HG02885 (cell line): Measurements from ENCODE around the gene RGS7.
"Not testable (repeated sequence)": the region's sequence is repeated elsewhere in the genome, so short reads cannot be mapped to it uniquely, and the experiment has no call there.

ENCODE experiments used
- ATAC-seq: cut with Tn5 transposase; IDR thresholded peaks from one replicate; pipeline ENCODE4 v1.9.1; 2021; ENCODE audit warnings: mild to moderate bottlenecking; ENCODE audit not compliant: unreplicated experiment, poor library complexity

Gene RGS7

DNA sequence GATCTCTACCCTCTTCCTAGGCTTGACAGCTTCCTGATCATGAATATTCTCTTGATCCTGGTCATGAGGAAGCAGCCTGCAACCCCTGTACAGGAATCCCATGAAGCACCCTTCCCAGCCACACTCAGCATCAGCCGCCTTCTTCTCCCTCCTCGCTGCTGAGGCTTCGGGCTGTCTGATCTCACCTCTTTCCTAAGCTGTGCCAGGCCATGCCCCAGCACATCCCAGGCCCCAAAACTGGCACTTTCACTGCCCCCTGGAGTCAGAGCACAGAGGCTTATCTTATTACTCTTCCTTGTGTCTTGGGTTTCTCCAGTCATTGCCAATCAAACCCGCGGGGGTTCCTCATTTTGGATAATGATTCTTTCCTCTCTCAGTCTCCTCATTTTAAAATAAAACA is 259.5 kb downstream of the RGS7 start:
- ATAC-seq = no peak

- no peak for ATAC-seq
Observed at GRCh38 chr1:241096982-241097381, 260.0 kb downstream of the RGS7 start.

GRCh38 chr1:241095847-241096246 is 261.2 kb downstream of the RGS7 start:
- no peak for ATAC-seq

GRCh38 chr1:241090798-241091197 is 266.2 kb downstream of the RGS7 start:
- no peak for ATAC-seq

GRCh38 chr1:241089066-241089465 is 267.9 kb downstream of the RGS7 start:
- ATAC-seq = not testable (repeated sequence)

DNA sequence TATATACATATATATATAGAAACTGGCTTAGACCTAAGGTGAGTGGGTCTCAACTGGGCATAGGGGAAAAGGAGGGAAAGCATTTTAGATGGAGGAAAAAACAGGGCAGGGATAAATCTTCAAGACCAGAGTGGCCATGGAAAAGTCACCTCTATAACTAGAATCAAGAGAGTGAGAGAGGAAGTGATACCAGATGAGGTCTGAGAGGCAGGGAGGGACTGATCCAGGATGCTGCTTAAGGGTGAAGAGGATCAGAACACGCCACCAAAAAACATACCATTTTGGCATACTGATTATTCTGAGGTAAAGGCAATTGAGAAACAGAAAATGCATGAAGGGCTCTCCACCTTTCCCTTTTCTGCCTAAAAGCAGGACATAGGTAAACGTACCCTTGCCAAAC is 268.9 kb downstream of the RGS7 start:
- peak; percentile 61 for ATAC-seq

DNA sequence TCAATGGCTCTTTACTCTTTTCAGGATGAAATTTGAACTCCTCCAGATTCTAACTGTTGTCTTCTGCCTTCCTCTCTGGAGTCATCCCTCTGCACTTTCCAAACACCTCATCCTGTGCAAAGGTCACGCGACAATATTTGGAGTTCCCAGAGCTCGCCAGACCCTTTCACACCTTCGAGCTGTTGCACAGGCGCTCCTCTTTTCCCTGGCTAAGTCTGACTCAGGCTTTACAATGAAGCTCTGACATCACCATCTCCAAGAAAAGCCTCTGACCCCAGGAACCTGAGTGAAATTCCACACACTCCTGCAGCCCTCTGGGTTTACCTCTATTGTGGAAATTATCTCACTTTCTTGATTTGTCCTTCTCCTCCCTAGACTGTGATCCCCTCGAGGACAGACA is 270.3 kb downstream of the RGS7 start:
- ATAC-seq = no peak

- ATAC-seq = no peak
Observed at GRCh38 chr1:241083285-241083684, 273.7 kb downstream of the RGS7 start.

DNA sequence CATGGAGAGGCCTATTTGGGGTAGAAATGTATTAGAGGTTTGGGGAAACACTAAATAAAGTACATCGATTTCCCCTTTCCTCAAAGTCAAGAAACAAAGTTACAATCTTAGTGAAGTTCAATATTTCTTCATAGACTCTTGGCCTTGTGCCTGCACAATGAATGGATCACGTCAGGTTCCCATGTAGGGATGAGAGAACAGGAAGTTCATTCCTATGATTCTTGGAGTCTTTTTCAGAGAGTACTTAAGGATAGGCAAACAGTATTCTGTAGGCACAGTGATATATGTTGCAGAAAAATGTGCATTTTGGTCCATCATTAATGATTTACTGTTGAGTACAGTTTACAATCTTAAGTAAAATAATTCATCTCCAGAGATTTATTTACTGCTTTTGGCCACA is 275.5 kb downstream of the RGS7 start:
- ATAC-seq = no peak

GRCh38 chr1:241079459-241079858 is 277.5 kb downstream of the RGS7 start:
- no peak for ATAC-seq

DNA sequence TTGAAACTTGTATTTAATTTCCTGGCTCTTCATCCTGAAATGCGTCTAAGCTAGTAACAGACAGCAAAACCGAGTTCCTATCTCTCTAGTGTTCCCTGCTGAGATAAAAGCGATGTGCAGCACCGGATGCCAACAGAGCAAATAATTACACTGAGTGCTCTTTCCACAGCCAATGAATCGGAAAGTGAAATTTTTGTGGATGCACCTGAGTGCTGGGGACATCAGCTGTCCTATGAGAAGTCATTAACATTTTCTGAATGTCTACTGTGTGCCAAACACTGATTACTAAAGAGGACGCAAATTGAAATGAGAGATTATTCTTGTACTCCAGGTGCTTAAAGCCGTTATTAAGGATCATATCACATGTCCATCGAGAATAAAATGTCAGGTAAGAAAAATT is 278.0 kb downstream of the RGS7 start:
- ATAC-seq = no peak

DNA sequence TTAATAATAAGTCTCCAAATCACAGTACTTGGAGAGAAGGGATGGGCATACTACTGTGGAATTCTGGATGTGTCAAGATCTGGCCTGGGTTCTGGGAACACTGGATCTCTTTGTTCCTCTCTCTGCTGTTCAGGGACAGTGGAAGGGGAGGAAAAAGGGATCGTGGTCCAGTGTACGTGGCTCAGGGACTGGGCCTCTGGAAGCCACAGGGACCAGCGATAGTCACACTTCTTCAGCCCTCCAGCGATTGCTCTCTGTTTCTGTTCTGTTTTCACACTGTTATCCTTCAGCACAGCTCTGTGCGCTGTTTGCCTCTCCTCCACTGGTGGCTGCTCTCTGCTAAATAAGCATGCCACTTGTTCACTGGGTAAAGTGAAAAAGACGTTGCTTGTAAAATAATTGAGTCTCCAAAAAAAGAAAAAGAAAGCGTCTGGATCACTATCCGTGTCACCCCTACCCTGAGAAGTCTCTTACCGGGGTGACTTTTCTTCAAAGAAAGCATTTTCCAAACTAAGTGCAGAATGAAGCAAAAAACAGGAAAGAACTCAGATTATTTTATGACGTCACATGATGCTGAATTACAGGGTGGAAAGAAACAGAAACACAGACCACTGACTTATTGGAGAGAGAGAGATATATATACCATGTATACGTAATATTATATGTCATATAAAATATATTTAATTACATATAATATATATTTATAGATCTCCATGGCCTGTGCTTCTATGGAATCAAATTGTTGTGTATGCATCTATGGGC is 279.4 kb downstream of the RGS7 start:
- no peak for ATAC-seq

DNA sequence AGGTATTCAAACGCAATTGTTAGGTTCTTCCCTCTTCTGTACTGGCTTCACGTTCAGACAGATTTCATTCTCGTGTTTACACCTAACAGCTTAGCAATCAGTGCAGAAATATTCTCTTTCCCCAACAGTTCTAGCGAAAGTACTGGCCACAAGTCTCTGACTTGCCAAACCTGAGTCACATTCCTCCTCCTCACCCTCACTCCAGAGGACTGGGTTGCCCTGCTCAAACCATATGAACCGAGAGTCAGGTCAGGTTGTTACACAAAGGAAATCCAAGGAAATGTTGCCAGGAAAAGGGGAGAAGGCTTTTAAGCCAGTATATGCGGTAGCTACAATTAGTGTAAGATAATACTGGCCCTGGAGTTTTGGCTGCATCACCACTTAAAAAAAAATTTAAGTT is 282.5 kb downstream of the RGS7 start:
- no peak for ATAC-seq

GRCh38 chr1:241068359-241068758 is 288.6 kb downstream of the RGS7 start:
- ATAC-seq = no peak

DNA sequence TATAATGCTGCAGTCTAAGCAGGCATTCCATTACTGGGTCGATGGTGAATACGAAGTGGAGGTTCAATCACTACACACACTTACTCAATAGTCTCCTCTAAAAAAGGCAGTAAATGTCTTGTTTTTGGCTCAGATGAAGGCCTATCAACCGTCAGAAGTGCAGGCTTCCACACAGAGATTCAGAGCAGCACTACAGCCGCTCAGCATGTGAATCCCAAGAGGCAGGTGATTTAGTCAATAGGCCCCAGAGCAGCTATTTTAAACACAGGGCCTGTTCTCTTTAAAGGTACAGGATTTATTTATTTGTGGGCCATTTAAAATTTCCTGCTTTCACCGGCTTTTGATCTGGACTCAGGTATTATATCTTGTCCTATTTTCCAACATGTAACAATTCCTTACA is 293.7 kb downstream of the RGS7 start:
- ATAC-seq = no peak

DNA sequence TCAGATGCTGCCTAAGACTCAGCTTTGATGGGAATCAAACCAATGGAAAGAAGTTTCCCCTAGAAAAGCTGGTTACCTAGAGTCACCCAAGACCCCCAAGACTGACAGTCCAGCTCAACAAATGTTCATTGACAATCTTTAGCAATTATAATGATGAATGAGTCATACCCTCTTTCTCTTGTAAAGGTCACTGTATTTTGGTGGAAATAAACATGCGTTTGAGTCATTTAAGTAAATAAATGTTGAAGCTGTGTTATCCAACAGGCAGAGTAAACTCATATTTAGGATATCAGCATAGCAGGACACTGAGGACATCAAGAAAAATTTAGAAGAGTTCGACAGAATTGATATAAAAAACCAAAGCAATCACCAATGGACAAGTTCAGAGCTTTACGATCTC is 295.9 kb downstream of the RGS7 start:
- ATAC-seq = no peak

DNA sequence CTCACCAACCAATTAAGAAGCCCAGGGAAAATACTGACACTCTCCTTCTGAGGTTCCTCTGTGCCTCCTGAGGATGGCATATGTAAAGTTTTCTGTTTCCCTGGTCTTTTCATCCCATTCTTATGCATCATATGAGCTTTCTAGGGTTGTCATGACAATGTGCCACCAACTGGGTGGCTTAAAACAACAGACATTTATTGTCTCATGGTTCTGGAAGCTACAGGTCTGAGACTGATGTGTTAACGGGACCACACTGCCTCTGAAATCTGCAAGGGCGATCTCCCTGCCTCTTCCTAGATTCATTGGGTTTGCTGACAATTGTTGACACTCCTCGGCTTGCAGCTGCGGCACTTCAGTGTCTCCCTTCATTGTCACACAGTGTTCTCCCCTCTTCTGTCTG is 308.4 kb downstream of the RGS7 start:
- no peak for ATAC-seq

DNA sequence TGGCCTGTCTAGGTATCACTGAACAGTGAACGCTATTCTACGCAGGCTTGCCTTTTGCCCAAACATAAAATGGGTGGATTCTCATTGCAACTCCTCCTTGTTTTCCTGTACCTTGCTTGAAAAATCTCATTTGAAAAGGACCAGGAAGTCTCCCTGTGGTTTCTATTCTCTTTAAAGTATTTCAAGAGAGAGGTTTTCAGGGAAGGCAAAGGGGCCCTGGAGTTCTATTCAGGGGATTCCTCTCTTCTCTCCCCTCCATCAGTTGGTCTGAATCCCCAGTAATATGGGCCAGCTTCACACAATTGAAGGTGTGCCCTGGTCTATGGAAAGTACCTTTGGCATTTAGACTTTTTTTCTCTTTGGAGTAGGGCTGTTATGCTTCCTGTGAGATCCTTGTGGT is 311.3 kb downstream of the RGS7 start:
- ATAC-seq = no peak

DNA sequence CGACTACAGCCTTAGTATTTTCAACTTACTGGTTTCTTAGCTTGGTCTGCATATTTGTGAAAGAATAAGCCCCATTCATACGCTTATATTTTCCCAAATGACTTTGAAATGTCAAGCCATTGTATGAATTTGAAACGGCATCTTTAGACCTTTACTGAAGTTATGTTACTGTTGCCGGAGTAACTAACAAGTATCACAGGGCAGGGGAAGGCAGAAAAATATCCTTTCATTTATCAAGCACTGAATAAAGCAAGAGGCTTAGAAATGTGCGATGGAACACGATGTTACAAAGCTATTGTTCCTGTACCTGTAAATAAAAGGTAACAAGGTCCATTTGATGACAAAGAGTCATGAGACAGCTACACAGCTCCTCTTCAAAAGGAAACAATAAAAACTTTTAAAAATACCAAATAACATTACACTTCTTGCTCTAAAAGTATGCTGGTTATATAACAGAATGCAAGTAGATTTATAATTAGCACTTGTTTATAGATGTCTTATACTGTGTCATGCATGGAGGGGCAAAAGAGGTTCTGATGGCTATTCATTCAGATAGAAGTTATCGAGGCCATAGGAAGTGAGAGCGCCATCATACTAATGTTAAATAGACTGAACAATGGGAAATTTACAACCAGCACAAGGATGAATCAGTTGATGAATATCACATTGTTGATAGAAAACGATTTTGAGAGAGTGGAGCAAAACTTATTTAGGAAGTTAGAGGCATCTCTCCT is 322.6 kb downstream of the RGS7 start:
- ATAC-seq = no peak

DNA sequence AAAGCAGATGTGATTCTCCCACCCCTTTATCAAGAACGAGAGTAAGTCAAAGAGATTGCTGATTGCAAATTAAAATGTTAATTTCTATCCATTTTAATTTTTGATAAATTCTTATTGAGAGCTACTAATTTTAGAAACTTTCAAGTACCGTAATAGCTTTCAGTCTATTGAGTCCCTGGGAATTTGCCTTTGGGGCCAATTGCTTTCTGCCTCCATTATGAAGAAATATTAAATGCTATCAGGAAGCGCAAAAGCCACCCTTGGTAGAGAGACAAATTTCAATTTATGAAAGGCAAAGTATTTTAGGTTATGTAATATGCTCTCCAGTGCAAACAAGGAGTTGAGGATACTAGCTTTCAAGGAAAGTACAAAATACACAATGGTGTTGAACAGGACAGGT is 332.2 kb downstream of the RGS7 start:
- ATAC-seq = no peak

- no peak for ATAC-seq
Observed at GRCh38 chr1:241022366-241022765, 334.6 kb downstream of the RGS7 start.
